HAP-1 (cell line): ENCODE measurements around the gene RBPJ.

Experiments used
- DNase-seq, 2 experiments: peaks; one replicate each; pipeline ENCODE4 v3.0.0-alpha.2; 2016 to 2020; ENCODE audit warnings: low spot score in 2 of 2
- H3K27me3 ChIP-seq: fragments of 250-450 bp; sonication (Bioruptor Pico); 2 replicates; pipeline ENCODE4 v1.5.1; 2020; ENCODE audit warnings: low read depth, mild to moderate bottlenecking, moderate library complexity
- H3K36me3 ChIP-seq: fragments of 250-450 bp; sonication (Bioruptor Pico); replicated peaks from 2 replicates; pipeline ENCODE4 v1.5.1; 2020; ENCODE audit warnings: mild to moderate bottlenecking
- H3K4me1 ChIP-seq: fragments of 250-450 bp; sonication (Bioruptor Pico); 2 replicates; pipeline ENCODE4 v1.5.1; 2020; ENCODE audit warnings: mild to moderate bottlenecking
- H3K4me3 ChIP-seq: fragments of 250-450 bp; sonication (Bioruptor Pico); 2 replicates; pipeline ENCODE4 v1.5.1; 2020; ENCODE audit warnings: mild to moderate bottlenecking, moderate library complexity
- H3K9me3 ChIP-seq: fragments of 250-450 bp; sonication (Bioruptor Pico); 2 replicates; pipeline ENCODE4 v1.5.1; 2020; ENCODE audit warnings: mild to moderate bottlenecking, moderate library complexity
- in situ Hi-C: fragments of 300-500 bp; cut with MboI; formaldehyde crosslinking; loops from 3 replicates; pipeline ENCODE4 v1.14.3; 2020; ENCODE audit warnings: low sequenced_read_pairs, inconsistent platforms, mixed read lengths

The RBPJ gene

GRCh38 chr4:26294904-26295303, 25.9 kb upstream of the RBPJ start:
- in situ Hi-C loops, result no loop called here
- DNase-seq, result no peak
- H3K4me1 ChIP-seq, result peaks cover 32% of the 10 kb centered on the region
- H3K27me3 ChIP-seq, result peaks cover 11% of the 10 kb centered on the region
- H3K4me3 ChIP-seq, result no peak overlapping the region
- no peaks in the 10 kb centered on the region for H3K36me3 ChIP-seq
- H3K9me3 ChIP-seq, result no peaks in the 10 kb centered on the region

- no peaks in the 10 kb centered on the region for H3K36me3 ChIP-seq
- no peak overlapping the region for H3K4me3 ChIP-seq
- in situ Hi-C loops, result no loop called here
- peaks cover 43% of the 10 kb centered on the region for H3K4me1 ChIP-seq
- peaks cover 4% of the 10 kb centered on the region; the same call in 1 of the 2 replicates for H3K27me3 ChIP-seq
- H3K9me3 ChIP-seq, result no peaks in the 10 kb centered on the region
- no peak for DNase-seq
Observed at GRCh38 chr4:26296021-26296420, 24.8 kb upstream of the RBPJ start.

GRCh38 chr4:26296514-26296913, 24.3 kb upstream of the RBPJ start:
- in situ Hi-C loops, result no loop called here
- H3K4me1 ChIP-seq, result peaks cover 43% of the 10 kb centered on the region
- no peaks in the 10 kb centered on the region; the same call in 1 of the 2 replicates for H3K27me3 ChIP-seq
- H3K36me3 ChIP-seq, result no peaks in the 10 kb centered on the region
- H3K4me3 ChIP-seq, result no peak overlapping the region
- no peaks in the 10 kb centered on the region for H3K9me3 ChIP-seq
- DNase-seq, result peak in 1 of 2 experiments; percentile 15

GRCh38 chr4:26297219-26297618, 23.6 kb upstream of the RBPJ start:
- no peaks in the 10 kb centered on the region; the same call in 1 of the 2 replicates for H3K27me3 ChIP-seq
- peak in 1 of 2 experiments; percentile 27 for DNase-seq
- H3K4me1 ChIP-seq, result peaks cover 43% of the 10 kb centered on the region
- in situ Hi-C loops, result no loop called here
- no peaks in the 10 kb centered on the region for H3K36me3 ChIP-seq
- no peaks in the 10 kb centered on the region for H3K9me3 ChIP-seq
- H3K4me3 ChIP-seq, result no peak overlapping the region

GRCh38 chr4:26298198-26298947, 22.4 kb upstream of the RBPJ start:
- peak; percentile 69 to 100 for DNase-seq
- H3K4me1 ChIP-seq, result peaks cover 43% of the 10 kb centered on the region
- H3K36me3 ChIP-seq, result no peaks in the 10 kb centered on the region
- H3K4me3 ChIP-seq, result no peak overlapping the region
- no peaks in the 10 kb centered on the region; the same call in 1 of the 2 replicates for H3K27me3 ChIP-seq
- in situ Hi-C loops, result no loop called here
- H3K9me3 ChIP-seq, result no peaks in the 10 kb centered on the region

GRCh38 chr4:26299254-26299882, 21.4 kb upstream of the RBPJ start:
- Histone ChIP-seq H3K4me1 (peaks cover 43% of the 10 kb centered on the region), H3K9me3 (no peaks in the 10 kb centered on the region), H3K36me3 (no peaks in the 10 kb centered on the region), H3K4me3 (no peak overlapping the region), H3K27me3 (no peaks in the 10 kb centered on the region; the same call in 1 of the 2 replicates)
- in situ Hi-C loops, result no loop called here
- DNase-seq, result no peak

- DNase-seq, result peak; percentile 37 to 86
- in situ Hi-C loops, result no loop called here
- Histone ChIP-seq H3K36me3 (no peaks in the 10 kb centered on the region), H3K9me3 (no peaks in the 10 kb centered on the region), H3K4me1 (peaks cover 43% of the 10 kb centered on the region), H3K27me3 (no peaks in the 10 kb centered on the region; the same call in 1 of the 2 replicates), H3K4me3 (no peak overlapping the region)
Observed at GRCh38 chr4:26300314-26301307, 20.2 kb upstream of the RBPJ start.

GRCh38 chr4:26302031-26302899, 18.5 kb upstream of the RBPJ start:
- DNase-seq, result no peak
- H3K27me3 ChIP-seq, result no peaks in the 10 kb centered on the region
- in situ Hi-C loops, result no loop called here
- H3K4me3 ChIP-seq, result no peak overlapping the region
- no peaks in the 10 kb centered on the region for H3K36me3 ChIP-seq
- H3K4me1 ChIP-seq, result peaks cover 30% of the 10 kb centered on the region
- no peaks in the 10 kb centered on the region for H3K9me3 ChIP-seq

- H3K4me3 ChIP-seq, result no peak overlapping the region
- H3K36me3 ChIP-seq, result no peaks in the 10 kb centered on the region
- H3K27me3 ChIP-seq, result no peaks in the 10 kb centered on the region
- DNase-seq, result no peak
- no peaks in the 10 kb centered on the region for H3K9me3 ChIP-seq
- H3K4me1 ChIP-seq, result peaks cover 25% of the 10 kb centered on the region
- in situ Hi-C loops, result no loop called here
Observed at GRCh38 chr4:26303008-26303407, 17.8 kb upstream of the RBPJ start.

GRCh38 chr4:26307037-26307800, 13.6 kb upstream of the RBPJ start:
- H3K36me3 ChIP-seq, result no peaks in the 10 kb centered on the region
- no peaks in the 10 kb centered on the region for H3K4me1 ChIP-seq
- no peaks in the 10 kb centered on the region for H3K9me3 ChIP-seq
- no peak overlapping the region for H3K4me3 ChIP-seq
- no peak for DNase-seq
- H3K27me3 ChIP-seq, result no peaks in the 10 kb centered on the region
- in situ Hi-C loops, result no loop called here

GRCh38 chr4:26308568-26308967, 12.2 kb upstream of the RBPJ start:
- in situ Hi-C loops, result no loop called here
- Histone ChIP-seq H3K36me3 (no peaks in the 10 kb centered on the region), H3K27me3 (no peaks in the 10 kb centered on the region), H3K9me3 (no peaks in the 10 kb centered on the region), H3K4me3 (no peak overlapping the region), H3K4me1 (no peaks in the 10 kb centered on the region)
- DNase-seq, result no peak

GRCh38 chr4:26310264-26310663, 10.6 kb upstream of the RBPJ start:
- no peak overlapping the region for H3K4me3 ChIP-seq
- peaks cover 2% of the 10 kb centered on the region for H3K9me3 ChIP-seq
- H3K4me1 ChIP-seq, result no peaks in the 10 kb centered on the region
- no peaks in the 10 kb centered on the region for H3K36me3 ChIP-seq
- in situ Hi-C loops, result no loop called here
- no peaks in the 10 kb centered on the region for H3K27me3 ChIP-seq
- no peak for DNase-seq
